ENCODE measurements around the gene LRRC73. TPM values are rescaled to one million over a fixed set of nuclear protein-coding genes. Genes with fewer than 3 reads are reported as not detected.
"Not testable (repeated sequence)": the region's sequence is repeated elsewhere in the genome, so short reads cannot be mapped to it uniquely, and the experiment has no call there.

Gene LRRC73
- total RNA-seq, 3 donors from 2014 or later = 0.29 to 0.33 TPM; not detected in 1

DNA sequence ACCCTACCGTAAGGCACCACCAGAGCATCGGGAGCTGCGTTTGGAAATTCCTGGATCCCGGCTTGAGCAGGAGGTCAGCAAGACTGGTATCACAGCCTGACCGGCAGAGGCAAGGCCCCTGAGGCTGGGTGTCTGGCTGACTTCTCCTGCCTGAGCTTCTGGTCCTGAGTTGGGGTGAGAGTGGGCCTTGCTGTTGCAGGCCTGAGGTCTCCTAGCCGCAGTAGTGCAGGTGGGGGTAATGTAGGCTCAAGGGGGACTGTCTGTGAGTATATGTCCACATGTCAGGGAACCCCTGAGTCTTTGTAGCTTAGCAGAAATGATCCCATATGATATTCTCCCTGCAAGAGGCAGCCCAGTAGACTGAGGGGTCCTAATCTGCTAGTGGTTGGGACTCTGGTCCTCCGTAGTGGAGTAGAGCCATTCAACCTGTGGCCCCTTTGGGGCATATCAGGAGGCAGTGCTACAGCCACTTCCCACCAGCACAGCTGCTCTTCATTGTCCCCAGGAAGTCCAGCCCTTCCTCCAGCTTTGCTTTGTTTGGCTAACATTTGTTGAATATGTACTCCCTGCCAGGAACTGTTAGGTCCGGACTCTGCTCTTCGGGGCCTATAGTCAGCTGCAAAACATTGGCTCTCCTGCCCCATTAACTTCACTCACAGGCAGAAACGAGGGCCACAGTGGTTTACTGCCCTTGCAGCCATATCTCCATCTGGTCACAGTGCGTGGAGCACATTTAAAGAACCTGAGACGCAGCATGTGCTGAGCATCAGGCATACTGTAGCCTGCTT, 10.9 kb downstream of the LRRC73 start:
- no peak for TF ChIP-seq POLR2A (IDR thresholded peaks at IDR 0.05)
- TF ChIP-seq POLR2AphosphoS5 (IDR thresholded peaks at IDR 0.05) = no peak
- TF ChIP-seq CTCF (IDR thresholded peaks at IDR 0.05) = no peak
- peaks cover 4% of the 10 kb centered on the region for H3K36me3 ChIP-seq
- H3K4me1 ChIP-seq = peaks cover 0 to 5% of the 10 kb centered on the region in 2 donors
- H3K4me3 ChIP-seq = no peak overlapping the region
- intact Hi-C loops (cut with DNase I; ENCODE audit: low total_unique reads) = no loop called here
- peak overlapping the region in 1 of 2 donors; percentile 50 for H3K27ac ChIP-seq
- H3K27me3 ChIP-seq = no peaks in the 10 kb centered on the region
- no peak for DNase-seq (ENCODE audit: low spot score in 2 of 2)
- H3K9me3 ChIP-seq = no peaks in the 10 kb centered on the region

- DNase-seq (ENCODE audit: low spot score in 2 of 2); H3K27me3 ChIP-seq; intact Hi-C loops (cut with DNase I; ENCODE audit: low total_unique reads); H3K4me1 ChIP-seq; H3K36me3 ChIP-seq; H3K4me3 ChIP-seq; H3K9me3 ChIP-seq: not testable (repeated sequence)
- peak overlapping the region in 1 of 2 donors; percentile 58 for H3K27ac ChIP-seq
Measured at GRCh38 chr6:43498291-43498690, 11.9 kb downstream of the LRRC73 start.

- H3K36me3 ChIP-seq = peaks cover 4% of the 10 kb centered on the region
- intact Hi-C loops (cut with DNase I; ENCODE audit: low total_unique reads) = no loop called here
Measured at GRCh38 chr6:43497689-43498088, 12.5 kb downstream of the LRRC73 start.

DNA sequence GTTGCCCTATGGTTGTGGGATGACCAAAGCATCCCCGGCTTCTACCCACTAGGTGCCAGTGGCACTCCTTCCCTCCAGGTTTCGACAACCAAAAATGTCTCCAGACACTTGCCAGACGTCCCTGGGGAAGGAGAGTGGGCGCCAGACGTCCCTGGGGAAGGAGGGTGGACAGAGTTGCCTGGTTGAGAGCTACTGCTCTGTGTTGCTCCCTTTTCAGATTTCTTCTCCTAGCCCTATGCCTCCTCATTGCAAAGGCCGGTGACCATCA, 13.1 kb downstream of the LRRC73 start:
- peak overlapping the region in 1 of 3 donors; percentile 39 for H3K4me3 ChIP-seq
- peak overlapping the region; percentile 68 to 80 for H3K27ac ChIP-seq
- peaks cover 4 to 11% of the 10 kb centered on the region in 2 donors for H3K4me1 ChIP-seq
- intact Hi-C loops (cut with DNase I; ENCODE audit: low total_unique reads) = no loop called here
- DNase-seq (ENCODE audit: low spot score in 2 of 2) = no peak
- TF ChIP-seq POLR2A (IDR thresholded peaks at IDR 0.05) = no peak
- TF ChIP-seq CTCF (IDR thresholded peaks at IDR 0.05) = no peak
- no peak for TF ChIP-seq POLR2AphosphoS5 (IDR thresholded peaks at IDR 0.05)
- H3K36me3 ChIP-seq = no peaks in the 10 kb centered on the region
- no peaks in the 10 kb centered on the region for H3K9me3 ChIP-seq
- H3K27me3 ChIP-seq = no peaks in the 10 kb centered on the region

More at GRCh38 chr6:43497689-43498088, 12.5 kb downstream of the LRRC73 start:
- H3K9me3 ChIP-seq = no peaks in the 10 kb centered on the region
- no peak overlapping the region for H3K4me3 ChIP-seq
- peaks cover 0 to 5% of the 10 kb centered on the region in 2 donors for H3K4me1 ChIP-seq
- peak overlapping the region; percentile 58 to 68 for H3K27ac ChIP-seq
- H3K27me3 ChIP-seq = no peaks in the 10 kb centered on the region
- no peak for DNase-seq (ENCODE audit: low spot score in 2 of 2)
- TF ChIP-seq CTCF (IDR thresholded peaks at IDR 0.05) (no peak), POLR2AphosphoS5 (IDR thresholded peaks at IDR 0.05) (no peak), POLR2A (IDR thresholded peaks at IDR 0.05) (no peak)

DNA sequence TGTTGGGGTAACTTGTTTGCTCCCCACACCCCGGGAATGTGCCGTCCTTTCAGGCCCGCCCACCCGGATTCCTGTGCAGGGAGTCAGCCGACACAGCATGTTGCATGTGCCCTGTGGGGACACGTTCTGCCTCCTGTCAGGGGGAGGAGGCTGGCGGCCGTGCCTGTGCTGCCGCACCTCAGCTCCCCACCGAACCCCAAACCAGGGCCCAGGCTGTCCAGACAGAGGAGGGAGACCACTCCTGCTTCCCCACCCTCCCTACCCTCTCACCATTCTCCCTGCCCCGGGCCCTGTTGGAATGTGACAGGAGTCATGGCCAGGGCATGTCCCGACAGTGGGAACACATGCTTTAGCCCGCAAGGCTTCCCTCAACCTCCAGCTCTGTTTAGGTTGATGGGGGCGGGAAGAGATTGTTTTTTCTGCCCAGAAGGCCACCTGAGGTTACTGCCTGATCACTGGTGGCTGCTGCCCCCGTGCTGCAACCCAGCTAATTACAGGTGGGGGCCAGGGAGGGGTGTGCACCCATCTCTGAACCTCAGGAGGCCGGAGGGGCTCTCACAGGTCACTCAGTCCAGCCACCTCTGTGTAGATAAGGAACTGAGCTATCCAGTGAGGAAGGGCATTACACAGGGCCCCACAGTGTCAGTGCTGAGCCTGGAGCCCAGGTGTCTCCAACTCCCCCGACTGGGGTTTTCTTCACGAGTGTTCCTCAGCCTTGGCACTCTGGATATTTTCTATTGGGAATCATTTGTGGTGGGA, 13.6 kb downstream of the LRRC73 start:
- TF ChIP-seq CTCF (IDR thresholded peaks at IDR 0.05) (peak; percentile 27 to 67 (median 39)), POLR2A (IDR thresholded peaks at IDR 0.05) (no peak), POLR2AphosphoS5 (IDR thresholded peaks at IDR 0.05) (peak in 1 of 3 donors; percentile 7)
- Histone ChIP-seq H3K27ac (peak overlapping the region; percentile 68 to 80), H3K27me3 (no peaks in the 10 kb centered on the region), H3K36me3 (no peaks in the 10 kb centered on the region), H3K4me3 (peak overlapping the region in 1 of 3 donors; percentile 39), H3K9me3 (no peaks in the 10 kb centered on the region), H3K4me1 (peaks cover 6 to 15% of the 10 kb centered on the region in 2 donors)
- DNase-seq (ENCODE audit: low spot score in 2 of 2) = peak in 1 of 2 donors; percentile 90
- intact Hi-C loops (cut with DNase I; ENCODE audit: low total_unique reads) = no loop called here

Data from breast epithelium (tissue), 4 donors.